ENCODE measurements around the gene TERC. TPM values are rescaled to one million over a fixed set of nuclear protein-coding genes. Genes with fewer than 3 reads are reported as not detected.

The TERC gene
- 10 to 100 TPM in 1 of 2 experiments, 1 to 10 TPM in 1; 2.6 to 11.1 TPM for total RNA-seq

GRCh38 chr3:169764882-169765612 lies at the start of gene TERC:
TERC (minus strand) TSS chr3:169765060.
- CTCF ChIA-PET: interaction anchor here (0.5 to 1.0 kb wide), 2 partner anchors 202 to 406 kb away, joined by 3 read pairs; partner anchors contain the start of gene SEC62
- peak within 1 kb of the TSS; percentile 98 for H3K27ac Mint-ChIP-seq
- H3K9me3 Mint-ChIP-seq (ENCODE audit: low read depth): peaks cover 2% of the 10 kb centered on the region
- ATAC-seq (peak; percentile 84), DNase-seq (peak; percentile 95)
- H3K4me1 Mint-ChIP-seq: peaks cover 21% of the 10 kb centered on the region
- intact Hi-C loops (cut with DNase I, micrococcal nuclease): loop anchor here (1.0 to 10.0 kb wide), 15 partner anchors 8 to 1102 kb away; partner anchors contain the start of genes SEC62 (in 2 of the 2), GPR160 (in 1 of the 2), LRRC34 (in 1 of the 2) and LRRIQ4 (in 1 of the 2)
- H3K27me3 Mint-ChIP-seq: no peaks in the 10 kb centered on the region
- H3K4me3 Mint-ChIP-seq: peak within 1 kb of the TSS; percentile 91
- peaks cover 4% of the 10 kb centered on the region for H3K36me3 Mint-ChIP-seq (ENCODE audit: low read depth)
- POLR2A ChIA-PET: no interaction called here

GRCh38 chr3:169813757-169814517 lies 49.1 kb upstream of the TERC start:
- ATAC-seq (peak; percentile 84), DNase-seq (peak; percentile 89)
- H3K9me3 Mint-ChIP-seq (ENCODE audit: low read depth): peaks cover 13% of the 10 kb centered on the region
- H3K4me1 Mint-ChIP-seq: peaks cover 27% of the 10 kb centered on the region
- peak overlapping the region; percentile 77 for H3K4me3 Mint-ChIP-seq
- H3K27ac Mint-ChIP-seq: peak overlapping the region; percentile 82
- peaks cover 10% of the 10 kb centered on the region for H3K36me3 Mint-ChIP-seq (ENCODE audit: low read depth)
- intact Hi-C loops (cut with DNase I, micrococcal nuclease): loop anchor here (1.0 to 5.0 kb wide), 9 partner anchors 42 to 367 kb away; partner anchors contain the start of genes SEC62 (in 2 of the 2), GPR160 (in 1 of the 2), PHC3 (in 1 of the 2) and TERC (in 1 of the 2)
- POLR2A ChIA-PET: interaction anchor here (1.4 kb wide), 1 partner anchor 153 kb away, joined by 3 read pairs; no protein-coding TSS in a partner anchor
- peaks cover 6% of the 10 kb centered on the region for H3K27me3 Mint-ChIP-seq
- CTCF ChIA-PET: interaction anchor here (0.6 to 1.6 kb wide), 2 partner anchors 40 to 1811 kb away, joined by 3 to 8 read pairs; partner anchors contain the start of gene MYNN

GRCh38 chr3:169813278-169813677 lies 48.4 kb upstream of the TERC start:
- H3K27me3 Mint-ChIP-seq: peaks cover 4% of the 10 kb centered on the region
- ChIA-PET POLR2A (interaction anchor here (1.4 kb wide), 1 partner anchor 154 kb away, joined by 3 read pairs; no protein-coding TSS in a partner anchor), CTCF (interaction anchor here (1.1 kb wide), 2 partner anchors 49 to 155 kb away, joined by 3 read pairs; no protein-coding TSS in a partner anchor)
- peak; percentile 2 for ATAC-seq
- intact Hi-C loops (cut with DNase I, micrococcal nuclease): loop anchor here (1.0 to 5.0 kb wide), 9 partner anchors 41 to 368 kb away; partner anchors contain the start of genes SEC62 (in 2 of the 2), GPR160 (in 1 of the 2), PHC3 (in 1 of the 2) and TERC (in 1 of the 2)
- peaks cover 13% of the 10 kb centered on the region for H3K9me3 Mint-ChIP-seq (ENCODE audit: low read depth)
- peaks cover 10% of the 10 kb centered on the region for H3K36me3 Mint-ChIP-seq (ENCODE audit: low read depth)
- peak overlapping the region; percentile 77 for H3K4me3 Mint-ChIP-seq
- peaks cover 27% of the 10 kb centered on the region for H3K4me1 Mint-ChIP-seq
- peak overlapping the region; percentile 82 for H3K27ac Mint-ChIP-seq
- no peak for DNase-seq

GRCh38 chr3:169812332-169813235 lies 47.7 kb upstream of the TERC start, which contains the start of the genes LRRC34 and LRRIQ4:
LRRC34 (minus strand) TSS chr3:169812904; CDS start chr3:169812548, 356 bp downstream.
LRRIQ4 (plus strand) TSS chr3:169812870; CDS start chr3:169821922, 9,052 bp downstream.
- peak within 1 kb of the TSS; percentile 82 for H3K27ac Mint-ChIP-seq
- peak within 1 kb of the TSS; percentile 77 for H3K4me3 Mint-ChIP-seq
- POLR2A ChIA-PET: interaction anchor here (1.4 kb wide), 1 partner anchor 155 kb away, joined by 3 read pairs; no protein-coding TSS in a partner anchor
- peak; percentile 90 for DNase-seq
- peaks cover 10% of the 10 kb centered on the region for H3K36me3 Mint-ChIP-seq (ENCODE audit: low read depth)
- peaks cover 13% of the 10 kb centered on the region for H3K9me3 Mint-ChIP-seq (ENCODE audit: low read depth)
- intact Hi-C loops (cut with DNase I, micrococcal nuclease): loop anchor here (1.0 to 5.0 kb wide), 11 partner anchors 39 to 545 kb away; partner anchors contain the start of genes SEC62 (in 2 of the 2), GPR160 (in 1 of the 2), MYNN (in 1 of the 2) and PHC3 (in 1 of the 2)
- peaks cover 2% of the 10 kb centered on the region for H3K27me3 Mint-ChIP-seq
- H3K4me1 Mint-ChIP-seq: peaks cover 27% of the 10 kb centered on the region
- CTCF ChIA-PET: interaction anchor here (0.7 to 1.6 kb wide), 5 partner anchors 18 to 155 kb away, joined by 3 to 7 read pairs (median 3); no protein-coding TSS in a partner anchor
- ATAC-seq: peak; percentile 77

- H3K4me3 Mint-ChIP-seq: peak overlapping the region; percentile 77
- peaks cover 13% of the 10 kb centered on the region for H3K9me3 Mint-ChIP-seq (ENCODE audit: low read depth)
- intact Hi-C loops (cut with DNase I, micrococcal nuclease): loop anchor here (1.0 to 5.0 kb wide), 9 partner anchors 38 to 546 kb away; partner anchors contain the start of genes SEC62 (in 2 of the 2), GPR160 (in 1 of the 2), MYNN (in 1 of the 2) and PHC3 (in 1 of the 2)
- peaks cover 27% of the 10 kb centered on the region for H3K4me1 Mint-ChIP-seq
- H3K27ac Mint-ChIP-seq: no peak overlapping the region
- H3K27me3 Mint-ChIP-seq: peaks cover 2% of the 10 kb centered on the region
- H3K36me3 Mint-ChIP-seq (ENCODE audit: low read depth): peaks cover 10% of the 10 kb centered on the region
- ChIA-PET CTCF (interaction anchor here (0.6 to 1.6 kb wide), 6 partner anchors 19 to 554 kb away, joined by 3 to 7 read pairs (median 3); no protein-coding TSS in a partner anchor), POLR2A (no interaction called here)
- ATAC-seq (peak; percentile 3), DNase-seq (peak; percentile 35)
Observed at GRCh38 chr3:169811631-169812331, 46.9 kb upstream of the TERC start.

GRCh38 chr3:169809230-169809795 lies 44.5 kb upstream of the TERC start:
- H3K27ac Mint-ChIP-seq: no peak overlapping the region
- no peak overlapping the region for H3K4me3 Mint-ChIP-seq
- H3K4me1 Mint-ChIP-seq: peaks cover 26% of the 10 kb centered on the region
- ATAC-seq: no peak
- H3K27me3 Mint-ChIP-seq: no peaks in the 10 kb centered on the region
- no peak for DNase-seq
- H3K36me3 Mint-ChIP-seq (ENCODE audit: low read depth): no peaks in the 10 kb centered on the region
- CTCF ChIA-PET: interaction anchor here (0.7 kb wide), 1 partner anchor 14 kb away, joined by 3 read pairs; no protein-coding TSS in a partner anchor
- POLR2A ChIA-PET: interaction anchor here (0.7 kb wide), 1 partner anchor 27 kb away, joined by 3 read pairs; no protein-coding TSS in a partner anchor
- intact Hi-C loops (cut with DNase I, micrococcal nuclease): no loop called here
- no peaks in the 10 kb centered on the region for H3K9me3 Mint-ChIP-seq (ENCODE audit: low read depth)

- DNase-seq: no peak
- H3K27me3 Mint-ChIP-seq: no peaks in the 10 kb centered on the region
- no peaks in the 10 kb centered on the region for H3K4me1 Mint-ChIP-seq
- intact Hi-C loops (cut with DNase I, micrococcal nuclease): no loop called here
- POLR2A ChIA-PET: no interaction called here
- CTCF ChIA-PET: no interaction called here
- no peak for ATAC-seq
- H3K4me3 Mint-ChIP-seq: no peak overlapping the region
- no peaks in the 10 kb centered on the region for H3K9me3 Mint-ChIP-seq (ENCODE audit: low read depth)
- H3K27ac Mint-ChIP-seq: no peak overlapping the region
- H3K36me3 Mint-ChIP-seq (ENCODE audit: low read depth): no peaks in the 10 kb centered on the region
Observed at GRCh38 chr3:169804681-169805080, 39.8 kb upstream of the TERC start.

GRCh38 chr3:169792359-169792758 lies 27.5 kb upstream of the TERC start:
- POLR2A ChIA-PET: no interaction called here
- Mint-ChIP-seq H3K36me3 (ENCODE audit: low read depth) (peaks cover 21% of the 10 kb centered on the region), H3K27me3 (no peaks in the 10 kb centered on the region), H3K4me3 (no peak overlapping the region), H3K4me1 (peaks cover 5% of the 10 kb centered on the region), H3K27ac (no peak overlapping the region), H3K9me3 (ENCODE audit: low read depth) (no peaks in the 10 kb centered on the region)
- CTCF ChIA-PET: no interaction called here
- ATAC-seq (no peak), DNase-seq (no peak)
- intact Hi-C loops (cut with DNase I, micrococcal nuclease): no loop called here

- no peak for ATAC-seq
- ChIA-PET POLR2A (interaction anchor here (0.5 kb wide), 1 partner anchor 15 kb away, joined by 3 read pairs; no protein-coding TSS in a partner anchor), CTCF (interaction anchor here (0.7 kb wide), 1 partner anchor 201 kb away, joined by 3 read pairs; no protein-coding TSS in a partner anchor)
- Mint-ChIP-seq H3K4me1 (peaks cover 10% of the 10 kb centered on the region), H3K27ac (no peak overlapping the region), H3K4me3 (no peak overlapping the region), H3K27me3 (no peaks in the 10 kb centered on the region), H3K9me3 (ENCODE audit: low read depth) (no peaks in the 10 kb centered on the region), H3K36me3 (ENCODE audit: low read depth) (peaks cover 31% of the 10 kb centered on the region)
- intact Hi-C loops (cut with DNase I, micrococcal nuclease): no loop called here
- DNase-seq: no peak
Observed at GRCh38 chr3:169790687-169791429, 26.0 kb upstream of the TERC start.
